ENCODE data around the gene CHRNG. TPM values are rescaled to one million over a fixed set of nuclear protein-coding genes. Genes with fewer than 3 reads are reported as not detected.

The CHRNG gene
- total RNA-seq, 2 donors from 2014 or later = not detected

- DNase-seq (no peak), ATAC-seq (no peak)
- H3K9me3 ChIP-seq (ENCODE audit: control insufficient read depth, low read length, poor library complexity, severe bottlenecking) = no peaks in the 10 kb centered on the region
- Mint-ChIP-seq H3K36me3 (ENCODE audit: low read depth) (peaks cover 3% of the 10 kb centered on the region), H3K27ac (peak overlapping the region; percentile 22), H3K27me3 (no peaks in the 10 kb centered on the region), H3K4me1 (no peaks in the 10 kb centered on the region), H3K4me3 (no peak overlapping the region)
Observed at GRCh38 chr2:232592772-232593395, 53.4 kb downstream of the CHRNG start.

DNA sequence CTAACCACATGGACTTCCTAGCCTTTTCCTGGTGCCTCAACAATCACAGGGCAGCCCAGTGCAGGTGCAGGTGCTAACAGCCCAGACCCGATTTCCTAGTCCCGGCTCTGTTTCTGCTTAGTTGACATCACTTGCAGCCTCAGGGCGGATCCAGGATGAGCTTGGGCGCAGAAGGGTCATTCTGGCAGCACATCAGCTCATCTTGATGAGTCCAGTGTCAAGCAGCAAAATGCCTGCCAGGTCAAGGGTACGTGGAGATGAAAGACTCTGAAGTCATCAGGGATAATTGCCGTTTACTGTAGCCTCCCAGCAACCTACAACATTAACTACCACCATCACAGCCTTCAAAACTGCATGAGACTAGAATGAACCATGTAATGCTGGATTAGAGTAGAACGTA is 54.5 kb downstream of the CHRNG start:
- ATAC-seq = no peak

More for the DNA sequence above, 54.5 kb downstream of the CHRNG start:
- Mint-ChIP-seq H3K27me3 (no peaks in the 10 kb centered on the region), H3K27ac (no peak overlapping the region), H3K36me3 (ENCODE audit: low read depth) (no peaks in the 10 kb centered on the region), H3K4me1 (no peaks in the 10 kb centered on the region), H3K4me3 (no peak overlapping the region)
- no peaks in the 10 kb centered on the region for H3K9me3 ChIP-seq (ENCODE audit: control insufficient read depth, low read length, poor library complexity, severe bottlenecking)
- no peak for DNase-seq

Other genes starting within 250 kb of the CHRNG start
- gene ALPP, start 160.9 kb upstream of the CHRNG start, total RNA-seq = under 1 TPM; 0.29 to 0.45 TPM
- gene ALPG, start 132.8 kb upstream of the CHRNG start, total RNA-seq = not detected
- gene ALPI, start 83.5 kb upstream of the CHRNG start, total RNA-seq = not detected
- not detected for gene ECEL1, start 51.9 kb upstream of the CHRNG start, total RNA-seq
- gene PRSS56, start 19.3 kb upstream of the CHRNG start, total RNA-seq = not detected
- not detected for gene CHRND, start 13.5 kb upstream of the CHRNG start, total RNA-seq
- 10 to 100 TPM; 14.6 to 17.2 TPM for gene TIGD1, start 10.9 kb downstream of the CHRNG start, total RNA-seq
- gene EIF4E2, start 11.0 kb downstream of the CHRNG start, total RNA-seq = 10 to 100 TPM; 52.1 to 58.8 TPM
- gene EFHD1, start 93.9 kb downstream of the CHRNG start, total RNA-seq = 1 to 10 TPM; 1.1 to 1.8 TPM
- 10 to 100 TPM; 55.9 to 62.9 TPM for gene GIGYF2, start 157.6 kb downstream of the CHRNG start, total RNA-seq
- not detected for gene KCNJ13, start 236.9 kb downstream of the CHRNG start, total RNA-seq